22Rv1 (cell line): Measurements from ENCODE around the gene RELB.
A peak's percentile ranks its signal among the peaks of the same experiment; 100 is the strongest.

Experiments used
- H3K27ac ChIP-seq: fragments of 450-650 bp; 2 replicates; pipeline ENCODE4 v1.5.1; 2017
- CTCF ChIP-seq: fragments of 450-650 bp; IDR thresholded peaks from 2 replicates; pipeline ENCODE4 v1.5.1; 2017; ENCODE audit warnings: mild to moderate bottlenecking
- ZFX ChIP-seq: fragments of 450-650 bp; IDR thresholded peaks from 2 replicates; pipeline ENCODE4 v1.6.1; 2017; ENCODE audit warnings: antibody characterized with exemption, borderline replicate concordance

The RELB gene

DNA sequence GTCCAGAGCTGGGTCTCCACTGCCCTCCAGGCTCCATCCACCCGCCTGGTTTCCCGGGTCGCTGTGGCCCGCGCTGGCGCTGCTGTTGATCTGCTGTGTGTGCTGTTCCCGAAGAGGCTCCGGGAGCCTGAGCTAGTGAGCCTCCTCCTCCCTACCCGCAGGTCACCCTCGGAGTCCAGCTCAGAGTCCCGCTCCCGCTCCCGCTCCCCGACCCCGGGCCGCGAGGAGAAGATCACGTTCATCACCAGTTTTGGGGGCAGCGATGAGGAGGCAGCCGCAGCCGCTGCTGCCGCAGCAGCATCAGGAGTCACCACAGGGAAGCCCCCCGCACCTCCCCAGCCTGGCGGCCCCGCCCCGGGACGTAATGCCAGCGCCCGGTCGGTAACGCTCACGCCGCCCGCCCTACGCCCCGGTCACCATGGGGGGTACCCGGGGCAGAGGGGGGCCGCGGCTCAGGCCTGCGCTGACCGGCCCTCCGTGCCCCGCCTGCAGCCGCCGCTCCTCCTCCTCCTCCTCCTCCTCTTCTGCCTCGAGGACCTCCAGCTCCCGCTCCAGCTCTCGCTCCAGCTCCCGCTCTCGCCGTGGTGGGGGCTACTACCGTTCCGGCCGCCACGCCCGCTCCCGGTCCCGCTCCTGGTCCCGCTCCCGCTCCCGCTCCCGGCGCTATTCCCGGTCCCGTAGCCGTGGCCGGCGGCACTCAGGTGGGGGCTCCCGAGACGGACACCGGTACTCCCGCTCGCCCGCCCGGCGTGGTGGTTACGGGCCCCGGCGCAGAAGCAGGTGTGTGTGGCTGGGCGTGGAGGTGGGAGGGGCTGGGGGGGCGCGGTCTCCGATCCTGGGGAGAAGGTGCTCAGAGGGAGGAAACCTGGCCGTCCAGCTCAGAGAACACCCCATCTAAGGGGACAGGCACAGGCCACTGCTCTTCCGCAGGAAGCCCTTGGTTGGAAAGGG is 62.9 kb downstream of the RELB start:
- no peak overlapping the region for H3K27ac ChIP-seq
- TF ChIP-seq CTCF, result no peak
- TF ChIP-seq ZFX, result no peak

GRCh38 chr19:45066921-45067661 is 65.8 kb downstream of the RELB start:
- no peak for TF ChIP-seq ZFX
- TF ChIP-seq CTCF, result no peak
- H3K27ac ChIP-seq, result no peak overlapping the region

- no peak for TF ChIP-seq CTCF
- no peak for TF ChIP-seq ZFX
- H3K27ac ChIP-seq, result no peak overlapping the region
Observed at GRCh38 chr19:45068041-45068440, 66.8 kb downstream of the RELB start.

- no peak for TF ChIP-seq ZFX
- TF ChIP-seq CTCF, result no peak
- H3K27ac ChIP-seq, result peak overlapping the region; percentile 18
Observed at GRCh38 chr19:45069056-45069455, 67.8 kb downstream of the RELB start.

GRCh38 chr19:45070214-45070613 is 69.0 kb downstream of the RELB start:
- TF ChIP-seq ZFX (no peak), CTCF (no peak)
- H3K27ac ChIP-seq, result 0 out of 2 replicates have a peak overlapping the region, but pooled peaks have one; percentile 18

GRCh38 chr19:45070861-45071544 is 69.7 kb downstream of the RELB start:
- no peak overlapping the region for H3K27ac ChIP-seq
- TF ChIP-seq ZFX (no peak), CTCF (no peak)
